Stimulated activated naive CD8-positive, alpha-beta T cell treated with anti-CD3 and anti-CD28 coated beads, Interleukin-15, Interleukin-2, amounts not matched to agents 100 ng/mL and 50 ng/mL, for 24 hours (primary cell): Measurements from ENCODE around the gene C9orf78.

Experiments used
- H3K27ac Mint-ChIP-seq: one replicate; pipeline ENCODE4 v1.8.0; 2021; ENCODE audit warnings: mild to moderate bottlenecking, mixed read lengths
- H3K27me3 Mint-ChIP-seq: one replicate; pipeline ENCODE4 v1.8.0; 2021; ENCODE audit warnings: mixed read lengths
- H3K36me3 Mint-ChIP-seq: one replicate; pipeline ENCODE4 v1.8.0; 2021; ENCODE audit warnings: low read depth, mixed read lengths
- H3K4me1 Mint-ChIP-seq: one replicate; pipeline ENCODE4 v1.8.0; 2021; ENCODE audit warnings: low read depth, mixed read lengths
- H3K4me3 Mint-ChIP-seq: one replicate; pipeline ENCODE4 v1.8.0; 2021; ENCODE audit warnings: mild to moderate bottlenecking, mixed read lengths
- H3K9me3 Mint-ChIP-seq: one replicate; pipeline ENCODE4 v1.8.0; 2021; ENCODE audit warnings: mixed read lengths

C9orf78 gene

DNA sequence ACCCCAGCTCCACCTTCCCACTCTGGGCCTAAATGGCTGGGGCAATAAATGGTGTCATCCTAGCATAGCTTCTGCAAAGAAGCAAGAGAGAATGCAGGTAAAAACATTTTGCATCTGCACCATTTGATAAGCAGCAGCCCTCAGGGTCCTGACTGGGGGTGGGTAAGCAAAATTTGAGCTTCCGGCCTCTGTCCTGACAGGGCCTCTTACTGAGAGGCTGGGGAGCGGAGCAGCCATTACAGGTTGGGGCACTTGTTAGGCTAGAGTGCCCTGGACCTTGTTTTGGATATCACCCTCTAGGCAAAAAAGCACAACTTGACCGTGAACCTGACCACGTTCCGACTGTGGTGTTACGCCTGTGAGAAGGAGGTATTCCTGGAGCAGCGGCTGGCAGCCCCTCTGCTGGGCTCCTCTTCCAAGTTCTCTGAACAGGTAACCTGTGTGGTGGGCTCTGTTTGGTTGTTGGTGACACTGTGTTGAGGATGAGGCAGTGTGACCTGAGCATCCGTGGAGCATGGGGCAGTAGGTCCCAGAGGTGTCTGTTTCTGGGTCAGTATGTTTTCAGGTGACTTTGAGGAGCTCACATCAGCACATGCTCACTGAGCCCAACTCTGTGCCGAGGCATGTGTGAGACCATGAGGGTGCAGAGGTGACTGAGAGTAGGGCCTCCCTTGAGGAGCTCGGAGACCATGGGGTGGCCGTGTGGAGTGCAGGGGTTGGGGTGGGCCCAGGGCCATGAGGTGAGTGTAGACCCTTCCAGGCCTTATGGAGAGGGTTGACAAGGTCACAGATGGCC lies 23.3 kb upstream of the C9orf78 start:
- Mint-ChIP-seq H3K27ac (no peak overlapping the region), H3K27me3 (no peaks in the 10 kb centered on the region), H3K4me3 (no peak overlapping the region), H3K36me3 (peaks cover 59% of the 10 kb centered on the region), H3K9me3 (no peaks in the 10 kb centered on the region), H3K4me1 (peaks cover 72% of the 10 kb centered on the region)

GRCh38 chr9:129857207-129857606 lies 22.1 kb upstream of the C9orf78 start:
- H3K4me1 Mint-ChIP-seq: peaks cover 62% of the 10 kb centered on the region
- H3K4me3 Mint-ChIP-seq: no peak overlapping the region
- H3K36me3 Mint-ChIP-seq: peaks cover 61% of the 10 kb centered on the region
- H3K27me3 Mint-ChIP-seq: no peaks in the 10 kb centered on the region
- H3K9me3 Mint-ChIP-seq: no peaks in the 10 kb centered on the region
- peak overlapping the region; percentile 26 for H3K27ac Mint-ChIP-seq

DNA sequence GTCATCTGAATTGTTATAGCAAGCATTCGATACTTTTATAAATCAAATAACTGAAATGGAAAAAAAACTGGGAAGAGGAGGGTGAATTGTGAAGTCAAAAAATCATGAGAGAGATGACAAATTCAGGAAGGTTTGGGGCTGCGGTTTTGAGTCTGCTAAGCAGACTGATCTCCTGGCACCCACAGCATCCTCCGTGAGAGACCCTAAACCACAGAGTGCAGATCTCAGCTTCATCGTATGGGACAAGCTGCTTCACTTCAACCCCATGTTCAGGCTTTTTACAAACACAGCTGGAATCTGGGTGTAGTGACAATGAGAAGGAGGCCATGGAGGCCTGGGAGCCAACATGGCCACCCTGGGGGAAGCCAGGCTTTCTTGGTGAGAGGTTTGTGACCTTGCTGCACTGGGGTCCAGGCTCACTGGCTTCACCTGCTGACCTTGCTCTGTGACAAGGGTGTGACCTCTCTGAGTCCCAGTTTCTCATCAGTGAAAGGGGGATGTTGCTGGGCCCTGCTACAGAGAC lies 19.6 kb upstream of the C9orf78 start:
- peaks cover 69% of the 10 kb centered on the region for H3K36me3 Mint-ChIP-seq
- no peaks in the 10 kb centered on the region for H3K27me3 Mint-ChIP-seq
- H3K9me3 Mint-ChIP-seq: no peaks in the 10 kb centered on the region
- peaks cover 38% of the 10 kb centered on the region for H3K4me1 Mint-ChIP-seq
- H3K27ac Mint-ChIP-seq: peak overlapping the region; percentile 88
- peak overlapping the region; percentile 45 for H3K4me3 Mint-ChIP-seq

DNA sequence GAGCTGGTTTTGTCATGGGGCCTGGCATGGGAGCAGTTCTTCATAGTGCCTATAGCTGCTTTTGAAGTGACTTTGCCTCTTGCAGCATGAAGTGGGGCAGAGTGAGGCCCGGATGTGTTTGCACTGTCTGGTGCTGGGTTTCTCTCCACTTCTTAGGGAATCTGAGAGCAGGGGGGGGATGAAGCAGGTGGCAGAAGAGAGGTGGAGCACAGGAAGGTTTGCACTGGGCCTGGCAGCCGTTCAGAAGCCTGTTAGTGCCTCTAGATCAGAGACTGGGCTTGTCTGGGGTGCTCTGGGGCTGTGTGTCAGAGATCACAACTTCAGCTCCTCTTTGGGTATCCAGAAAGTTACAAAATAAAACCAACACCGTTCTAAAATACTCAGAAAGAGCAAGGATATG lies 18.5 kb upstream of the C9orf78 start:
- peaks cover 36% of the 10 kb centered on the region for H3K4me1 Mint-ChIP-seq
- peaks cover 67% of the 10 kb centered on the region for H3K36me3 Mint-ChIP-seq
- H3K4me3 Mint-ChIP-seq: no peak overlapping the region
- H3K27ac Mint-ChIP-seq: peak overlapping the region; percentile 32
- no peaks in the 10 kb centered on the region for H3K9me3 Mint-ChIP-seq
- no peaks in the 10 kb centered on the region for H3K27me3 Mint-ChIP-seq

- Mint-ChIP-seq H3K4me1 (peaks cover 32% of the 10 kb centered on the region), H3K27me3 (no peaks in the 10 kb centered on the region), H3K9me3 (no peaks in the 10 kb centered on the region), H3K27ac (no peak overlapping the region), H3K36me3 (peaks cover 59% of the 10 kb centered on the region), H3K4me3 (no peak overlapping the region)
These were observed 17.5 kb upstream of the C9orf78 start for GRCh38 chr9:129852579-129852978.

DNA sequence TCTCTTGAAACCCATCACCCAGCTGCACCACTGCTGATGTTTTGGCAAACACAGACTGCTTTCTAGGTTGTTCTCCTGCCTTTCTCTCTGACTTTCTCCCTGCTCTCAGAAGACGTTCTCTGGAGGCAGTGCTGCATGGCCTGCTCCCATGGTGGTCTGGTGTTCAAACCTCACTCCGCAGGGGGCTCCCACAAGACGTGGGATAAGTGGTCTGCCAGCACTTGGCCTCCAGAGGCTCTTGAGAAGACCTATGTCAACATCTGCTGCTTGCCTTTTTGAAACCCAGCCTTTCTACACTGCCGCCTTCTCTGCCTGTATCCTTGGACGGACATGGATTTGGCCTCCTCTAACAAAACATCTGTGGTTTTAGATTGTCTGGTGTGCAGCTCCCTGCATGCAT lies 16.7 kb upstream of the C9orf78 start:
- no peak overlapping the region for H3K4me3 Mint-ChIP-seq
- peaks cover 32% of the 10 kb centered on the region for H3K4me1 Mint-ChIP-seq
- no peaks in the 10 kb centered on the region for H3K27me3 Mint-ChIP-seq
- no peak overlapping the region for H3K27ac Mint-ChIP-seq
- no peaks in the 10 kb centered on the region for H3K9me3 Mint-ChIP-seq
- H3K36me3 Mint-ChIP-seq: peaks cover 56% of the 10 kb centered on the region

DNA sequence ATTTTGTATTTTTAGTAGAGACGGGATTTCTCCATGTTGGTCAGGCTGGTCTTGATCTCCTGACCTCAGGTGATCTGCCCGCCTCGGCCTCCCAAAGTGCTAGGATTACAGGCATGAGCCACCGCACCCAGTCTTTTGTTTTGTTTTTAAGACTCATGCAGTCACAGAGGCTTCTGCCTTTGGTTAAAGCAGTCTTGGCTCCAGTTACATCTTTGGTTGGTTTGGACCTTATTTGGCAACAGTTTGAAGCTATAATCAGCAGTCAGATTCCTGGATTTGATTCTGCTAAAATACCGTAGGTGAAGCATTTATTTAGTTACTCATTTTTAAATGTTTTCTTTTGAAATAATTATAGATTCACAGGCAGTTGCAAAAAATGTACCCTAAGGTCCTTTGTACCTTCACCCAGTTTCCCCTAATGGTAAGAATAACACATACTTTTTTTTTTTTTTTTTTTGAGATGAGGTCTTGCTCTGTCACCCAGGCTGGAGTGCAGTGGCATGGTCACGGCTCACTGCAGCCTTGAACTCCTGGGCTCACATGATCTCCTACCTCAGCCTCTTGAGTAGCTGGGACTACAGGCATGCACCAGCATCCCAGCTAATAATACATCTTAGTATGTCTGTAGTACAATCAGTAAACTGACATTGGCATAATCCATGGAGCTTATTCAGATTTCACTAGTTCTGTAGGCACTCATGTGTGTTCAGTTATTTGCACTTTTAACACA lies 15.9 kb upstream of the C9orf78 start:
- H3K4me1 Mint-ChIP-seq: peaks cover 24% of the 10 kb centered on the region
- H3K9me3 Mint-ChIP-seq: no peaks in the 10 kb centered on the region
- no peak overlapping the region for H3K4me3 Mint-ChIP-seq
- no peak overlapping the region for H3K27ac Mint-ChIP-seq
- peaks cover 50% of the 10 kb centered on the region for H3K36me3 Mint-ChIP-seq
- H3K27me3 Mint-ChIP-seq: no peaks in the 10 kb centered on the region

GRCh38 chr9:129849901-129850300 lies 14.8 kb upstream of the C9orf78 start:
- no peak overlapping the region for H3K4me3 Mint-ChIP-seq
- H3K4me1 Mint-ChIP-seq: peaks cover 22% of the 10 kb centered on the region
- H3K9me3 Mint-ChIP-seq: no peaks in the 10 kb centered on the region
- no peaks in the 10 kb centered on the region for H3K27me3 Mint-ChIP-seq
- peaks cover 39% of the 10 kb centered on the region for H3K36me3 Mint-ChIP-seq
- no peak overlapping the region for H3K27ac Mint-ChIP-seq

DNA sequence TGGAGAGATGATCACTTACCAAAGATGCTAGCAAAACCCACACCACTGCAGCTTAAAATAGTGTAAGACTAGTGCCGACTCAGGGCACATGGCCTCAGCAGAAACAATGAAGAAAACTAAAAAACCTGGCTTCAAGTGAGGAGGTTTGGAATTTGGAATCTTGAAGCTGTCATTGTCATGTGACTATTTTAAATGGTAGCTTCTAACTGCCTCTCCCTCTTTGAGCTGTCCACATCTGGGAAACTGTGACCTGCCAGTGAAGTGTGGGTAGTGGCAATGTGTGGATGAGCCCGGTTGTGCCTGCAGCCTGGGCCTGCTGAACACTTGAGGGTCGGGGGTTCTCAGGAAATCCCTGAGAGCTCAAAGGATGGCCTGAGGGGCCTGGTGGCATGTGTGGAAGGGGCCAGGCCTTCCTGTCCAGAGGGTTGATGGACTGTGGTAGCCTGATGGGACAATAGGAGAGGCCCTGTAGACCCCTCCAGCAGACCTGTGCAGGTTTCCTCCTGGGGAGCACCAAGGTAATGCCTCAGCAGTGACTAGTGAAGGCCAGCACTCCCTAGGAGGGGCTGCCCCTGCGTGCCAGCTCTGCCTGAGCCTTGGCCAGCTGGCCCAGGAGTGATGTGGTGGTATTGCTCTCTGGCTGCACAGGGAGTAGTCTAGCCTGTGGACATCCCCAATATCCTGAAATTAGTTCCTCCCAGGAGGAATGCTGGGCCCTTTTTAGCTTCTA lies 13.8 kb upstream of the C9orf78 start:
- H3K9me3 Mint-ChIP-seq: no peaks in the 10 kb centered on the region

GRCh38 chr9:129845373-129845772 lies 10.3 kb upstream of the C9orf78 start:
- no peaks in the 10 kb centered on the region for H3K9me3 Mint-ChIP-seq

More for the DNA sequence above, 13.8 kb upstream of the C9orf78 start:
- peak overlapping the region; percentile 36 for H3K27ac Mint-ChIP-seq
- H3K4me3 Mint-ChIP-seq: no peak overlapping the region
- peaks cover 17% of the 10 kb centered on the region for H3K4me1 Mint-ChIP-seq
- peaks cover 29% of the 10 kb centered on the region for H3K36me3 Mint-ChIP-seq
- H3K27me3 Mint-ChIP-seq: no peaks in the 10 kb centered on the region

DNA sequence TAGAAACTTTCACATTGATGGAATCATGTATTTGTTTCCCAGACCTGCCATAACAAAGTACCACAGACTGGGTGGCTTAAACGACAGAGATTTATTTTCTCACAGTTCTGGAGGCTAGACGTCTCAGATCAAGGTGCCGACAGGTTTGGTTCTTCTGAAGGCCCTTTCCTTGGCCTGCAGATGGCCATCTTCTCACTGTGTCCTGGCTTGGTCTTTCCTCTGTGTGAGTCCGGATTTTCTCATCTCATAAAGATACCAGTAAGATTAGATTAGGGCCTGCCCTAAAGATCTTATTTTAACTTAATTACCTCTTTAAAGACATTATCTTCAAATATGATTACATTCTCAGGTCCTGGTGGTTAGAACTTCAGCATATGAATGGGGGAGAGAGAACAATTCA lies 6.0 kb upstream of the C9orf78 start:
- H3K4me1 Mint-ChIP-seq: peaks cover 65% of the 10 kb centered on the region
- H3K27ac Mint-ChIP-seq: peak overlapping the region; percentile 26
- no peaks in the 10 kb centered on the region for H3K27me3 Mint-ChIP-seq
- no peak overlapping the region for H3K4me3 Mint-ChIP-seq
- peaks cover 6% of the 10 kb centered on the region for H3K36me3 Mint-ChIP-seq
- no peaks in the 10 kb centered on the region for H3K9me3 Mint-ChIP-seq

More at GRCh38 chr9:129845373-129845772, 10.3 kb upstream of the C9orf78 start:
- peak overlapping the region; percentile 43 for H3K27ac Mint-ChIP-seq
- H3K4me1 Mint-ChIP-seq: peaks cover 22% of the 10 kb centered on the region
- H3K4me3 Mint-ChIP-seq: no peak overlapping the region
- H3K27me3 Mint-ChIP-seq: no peaks in the 10 kb centered on the region
- H3K36me3 Mint-ChIP-seq: peaks cover 7% of the 10 kb centered on the region

- peaks cover 6% of the 10 kb centered on the region for H3K36me3 Mint-ChIP-seq
- no peaks in the 10 kb centered on the region for H3K9me3 Mint-ChIP-seq
- H3K27ac Mint-ChIP-seq: peak overlapping the region; percentile 16
- no peak overlapping the region for H3K4me3 Mint-ChIP-seq
- peaks cover 58% of the 10 kb centered on the region for H3K4me1 Mint-ChIP-seq
- H3K27me3 Mint-ChIP-seq: no peaks in the 10 kb centered on the region
These were observed 5.0 kb upstream of the C9orf78 start for GRCh38 chr9:129840034-129840433.

DNA sequence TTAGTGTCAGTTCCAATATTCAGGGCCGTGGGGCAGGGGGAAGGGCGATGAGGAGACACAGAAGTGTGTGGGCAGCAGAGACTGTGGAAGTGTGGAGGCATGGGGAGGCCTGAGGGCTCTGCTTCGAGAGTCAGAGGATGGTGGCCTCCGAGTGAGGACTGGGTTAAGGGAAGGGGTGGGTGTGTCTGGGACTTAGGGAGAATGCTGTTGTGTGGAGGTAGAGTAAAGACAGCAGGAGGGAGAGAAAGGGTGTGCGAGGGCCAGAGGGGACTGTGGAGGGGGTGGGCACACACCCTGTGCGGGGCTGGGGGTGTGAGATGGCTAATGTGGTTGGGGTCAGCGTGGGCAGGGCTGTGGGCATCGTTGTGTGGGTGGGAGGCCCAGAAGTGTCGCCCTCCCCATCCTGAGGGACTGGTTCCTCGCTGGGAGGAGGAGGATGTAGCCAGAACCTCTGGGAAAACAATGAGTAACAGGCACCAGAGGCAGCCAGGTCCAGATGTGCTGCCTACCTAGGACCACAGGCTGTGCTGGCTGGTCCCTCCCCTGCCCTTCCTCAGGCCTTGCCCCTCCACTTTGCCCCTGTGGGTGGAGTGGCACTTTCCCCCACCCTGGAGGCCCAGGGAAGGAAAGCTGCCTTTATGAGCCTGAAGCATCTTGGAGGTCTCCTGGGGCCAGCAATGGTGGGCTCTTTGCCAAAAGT lies 4.4 kb upstream of the C9orf78 start:
- Mint-ChIP-seq H3K27ac (peak overlapping the region; percentile 75), H3K9me3 (no peaks in the 10 kb centered on the region), H3K27me3 (no peaks in the 10 kb centered on the region), H3K36me3 (peaks cover 6% of the 10 kb centered on the region), H3K4me3 (peak overlapping the region; percentile 53), H3K4me1 (peaks cover 54% of the 10 kb centered on the region)

DNA sequence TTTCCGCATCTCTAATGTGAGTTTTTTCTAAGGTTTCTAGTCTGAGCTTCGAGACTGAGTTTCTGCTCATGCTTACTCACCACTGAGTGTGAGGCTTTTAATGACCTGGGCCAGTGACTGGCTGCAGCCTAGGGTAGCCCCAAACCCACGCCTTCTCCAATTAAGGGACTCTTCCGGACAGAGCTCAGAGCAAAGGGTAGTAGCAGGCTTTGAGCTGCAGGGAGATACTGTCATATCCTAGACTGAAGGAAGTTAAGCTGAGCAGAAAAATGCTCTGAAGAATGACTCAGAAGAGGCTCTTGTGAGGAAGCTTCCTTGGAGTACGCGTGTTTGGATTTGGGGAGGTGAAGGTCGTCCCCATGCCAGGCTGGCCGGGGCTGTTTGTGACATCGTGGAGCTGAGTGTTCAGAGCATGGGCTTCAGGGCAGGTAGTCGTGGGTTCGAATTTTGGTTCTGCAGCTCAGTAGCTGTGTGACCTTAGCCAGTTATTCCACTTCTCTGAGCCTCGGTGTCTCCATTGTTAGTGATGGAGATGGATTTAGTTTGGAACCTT lies 3.7 kb upstream of the C9orf78 start:
- Mint-ChIP-seq H3K4me3 (peak overlapping the region; percentile 53), H3K36me3 (peaks cover 13% of the 10 kb centered on the region), H3K9me3 (no peaks in the 10 kb centered on the region), H3K27ac (peak overlapping the region; percentile 75), H3K27me3 (no peaks in the 10 kb centered on the region), H3K4me1 (peaks cover 61% of the 10 kb centered on the region)
